Stimulated activated CD8-positive, alpha-beta memory T cell treated with anti-CD3 and anti-CD28 coated beads, Interleukin-12 subunit alpha, Interleukin-12 subunit beta, amount 100 ng/mL, for 4 hours (primary cell): ENCODE measurements around the gene NIN.

Source experiments
- DNase-seq: peaks from one replicate; pipeline ENCODE4 v3.0.0-alpha.2; 2020; ENCODE audit warnings: low read depth

The NIN gene, protein sequence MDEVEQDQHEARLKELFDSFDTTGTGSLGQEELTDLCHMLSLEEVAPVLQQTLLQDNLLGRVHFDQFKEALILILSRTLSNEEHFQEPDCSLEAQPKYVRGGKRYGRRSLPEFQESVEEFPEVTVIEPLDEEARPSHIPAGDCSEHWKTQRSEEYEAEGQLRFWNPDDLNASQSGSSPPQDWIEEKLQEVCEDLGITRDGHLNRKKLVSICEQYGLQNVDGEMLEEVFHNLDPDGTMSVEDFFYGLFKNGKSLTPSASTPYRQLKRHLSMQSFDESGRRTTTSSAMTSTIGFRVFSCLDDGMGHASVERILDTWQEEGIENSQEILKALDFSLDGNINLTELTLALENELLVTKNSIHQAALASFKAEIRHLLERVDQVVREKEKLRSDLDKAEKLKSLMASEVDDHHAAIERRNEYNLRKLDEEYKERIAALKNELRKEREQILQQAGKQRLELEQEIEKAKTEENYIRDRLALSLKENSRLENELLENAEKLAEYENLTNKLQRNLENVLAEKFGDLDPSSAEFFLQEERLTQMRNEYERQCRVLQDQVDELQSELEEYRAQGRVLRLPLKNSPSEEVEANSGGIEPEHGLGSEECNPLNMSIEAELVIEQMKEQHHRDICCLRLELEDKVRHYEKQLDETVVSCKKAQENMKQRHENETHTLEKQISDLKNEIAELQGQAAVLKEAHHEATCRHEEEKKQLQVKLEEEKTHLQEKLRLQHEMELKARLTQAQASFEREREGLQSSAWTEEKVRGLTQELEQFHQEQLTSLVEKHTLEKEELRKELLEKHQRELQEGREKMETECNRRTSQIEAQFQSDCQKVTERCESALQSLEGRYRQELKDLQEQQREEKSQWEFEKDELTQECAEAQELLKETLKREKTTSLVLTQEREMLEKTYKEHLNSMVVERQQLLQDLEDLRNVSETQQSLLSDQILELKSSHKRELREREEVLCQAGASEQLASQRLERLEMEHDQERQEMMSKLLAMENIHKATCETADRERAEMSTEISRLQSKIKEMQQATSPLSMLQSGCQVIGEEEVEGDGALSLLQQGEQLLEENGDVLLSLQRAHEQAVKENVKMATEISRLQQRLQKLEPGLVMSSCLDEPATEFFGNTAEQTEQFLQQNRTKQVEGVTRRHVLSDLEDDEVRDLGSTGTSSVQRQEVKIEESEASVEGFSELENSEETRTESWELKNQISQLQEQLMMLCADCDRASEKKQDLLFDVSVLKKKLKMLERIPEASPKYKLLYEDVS (N-terminal part only)

GRCh38 chr14:50830932-50831725, at the start of gene NIN:
Gene NIN, minus strand, starts transcription at chr14:50831162. Its CDS starts 9,106 bp downstream, at chr14:50822056.
- DNase-seq, result peak; percentile 64

GRCh38 chr14:50875359-50876070, 44.6 kb upstream of the NIN start:
- peak; percentile 21 for DNase-seq

DNA sequence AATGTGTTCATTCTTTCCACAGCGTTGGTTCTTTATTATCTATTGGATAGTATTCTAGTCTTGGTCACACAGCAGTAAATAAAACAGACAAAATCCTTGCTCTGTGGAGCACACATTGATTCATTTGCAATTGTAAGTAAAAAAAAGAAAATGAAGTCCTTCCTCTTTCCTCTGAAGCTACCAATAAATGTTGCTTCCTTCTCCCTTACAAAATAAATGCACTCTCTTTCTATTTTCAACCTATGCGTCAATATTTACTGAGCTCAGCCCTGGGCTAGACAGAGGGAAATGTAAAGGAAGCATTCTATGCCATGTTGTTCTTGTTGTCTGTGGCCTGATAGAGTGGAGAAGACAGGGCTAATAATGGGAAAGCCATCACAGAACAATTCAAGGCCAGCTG, 43.8 kb upstream of the NIN start:
- no peak for DNase-seq

GRCh38 chr14:50871914-50872732, 41.2 kb upstream of the NIN start, which contains the start of gene ABHD12B:
Gene ABHD12B, plus strand, starts transcription at chr14:50872053. Its CDS starts 122 bp downstream, at chr14:50872175.
- DNase-seq, result no peak

DNA sequence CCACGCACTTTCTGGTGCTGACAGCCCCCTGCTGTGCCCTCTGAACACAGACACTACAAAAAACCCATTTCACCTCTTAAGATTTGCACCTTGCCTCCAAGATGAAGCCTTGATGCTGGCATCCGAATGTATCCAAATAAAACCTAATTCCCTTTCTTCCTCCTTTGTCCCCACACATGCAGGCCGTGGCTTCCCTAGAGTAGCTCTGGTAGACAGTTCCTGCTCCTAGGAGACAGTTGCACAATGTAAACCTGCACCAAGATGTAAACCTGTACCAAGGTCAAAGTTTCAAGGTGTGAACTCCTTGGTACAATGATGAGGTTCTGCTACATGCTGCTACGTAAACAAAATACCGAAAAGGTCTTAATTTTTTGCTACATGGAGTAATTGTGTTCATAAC, 40.3 kb upstream of the NIN start:
- no peak for DNase-seq

- DNase-seq, result no peak
Measured at GRCh38 chr14:50865391-50866076, 34.6 kb upstream of the NIN start.

- no peak for DNase-seq
Measured at GRCh38 chr14:50864946-50865345, 34.0 kb upstream of the NIN start.

GRCh38 chr14:50864237-50864636, 33.3 kb upstream of the NIN start:
- DNase-seq, result no peak

- DNase-seq, result no peak
Measured at GRCh38 chr14:50862036-50862570, 31.1 kb upstream of the NIN start.

DNA sequence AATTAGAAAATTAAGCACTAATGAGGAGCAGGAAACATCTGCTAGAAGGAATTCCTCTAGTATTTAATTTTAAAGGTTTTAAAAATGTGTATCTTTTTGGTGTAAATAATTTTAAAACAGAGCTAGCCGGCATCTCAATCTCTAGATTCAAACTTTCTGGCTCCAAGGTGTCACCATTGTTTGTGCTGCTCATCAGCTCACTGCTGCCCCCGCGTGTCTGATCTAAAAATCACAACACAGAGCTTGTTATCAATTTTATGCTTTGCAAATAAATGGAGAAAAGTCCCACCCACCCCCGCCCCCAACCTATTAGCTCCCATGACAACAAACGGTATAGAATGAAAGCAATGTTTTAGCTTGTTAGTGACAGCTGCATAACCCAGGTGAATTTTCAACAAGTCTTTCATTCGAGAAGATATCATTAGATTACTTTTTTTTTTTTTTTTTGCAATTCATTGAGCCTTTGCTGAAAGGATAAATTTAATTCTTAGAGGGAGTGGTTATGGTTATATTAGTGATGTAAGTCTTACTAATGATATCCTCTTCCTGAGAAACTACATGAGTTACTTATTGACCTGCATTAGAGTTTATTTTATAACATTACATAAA, 29.6 kb upstream of the NIN start:
- peak; percentile 73 for DNase-seq

DNA sequence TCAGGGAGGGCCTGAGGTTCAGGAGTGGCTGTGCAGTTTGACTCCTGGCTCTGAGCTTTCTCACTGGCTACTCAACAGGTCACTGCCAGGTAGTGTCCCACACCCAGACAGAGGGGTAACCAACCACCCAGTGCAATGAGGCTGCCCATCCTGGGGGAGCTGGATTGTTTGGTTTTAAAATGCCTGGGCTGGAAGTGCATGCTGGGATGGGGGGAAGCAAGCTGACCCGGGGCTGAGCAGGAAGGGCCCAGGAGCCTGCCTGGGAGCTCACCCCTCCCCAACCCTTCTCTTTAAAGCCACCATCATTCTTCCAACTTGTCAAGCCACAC, 28.3 kb upstream of the NIN start:
- no peak for DNase-seq

DNA sequence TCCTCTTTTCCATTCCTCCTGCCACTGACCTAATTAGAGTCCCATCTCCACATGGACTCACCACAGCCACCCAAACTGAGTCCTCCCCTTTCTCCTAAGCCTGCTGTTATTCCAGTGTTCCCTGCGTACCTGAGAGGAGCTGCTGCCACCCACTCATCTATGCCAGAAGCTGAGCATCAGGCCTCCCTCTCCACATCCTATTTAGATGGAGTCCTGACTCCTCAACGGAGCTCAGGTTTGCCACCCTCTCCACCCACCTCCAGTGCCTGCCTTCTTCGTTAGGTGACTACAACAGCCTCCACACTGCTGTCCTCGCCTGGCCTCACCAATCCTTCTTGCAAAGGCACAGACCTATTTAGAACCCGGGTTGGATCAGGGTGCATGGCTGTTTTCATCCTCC, 25.7 kb upstream of the NIN start:
- DNase-seq, result no peak

DNA sequence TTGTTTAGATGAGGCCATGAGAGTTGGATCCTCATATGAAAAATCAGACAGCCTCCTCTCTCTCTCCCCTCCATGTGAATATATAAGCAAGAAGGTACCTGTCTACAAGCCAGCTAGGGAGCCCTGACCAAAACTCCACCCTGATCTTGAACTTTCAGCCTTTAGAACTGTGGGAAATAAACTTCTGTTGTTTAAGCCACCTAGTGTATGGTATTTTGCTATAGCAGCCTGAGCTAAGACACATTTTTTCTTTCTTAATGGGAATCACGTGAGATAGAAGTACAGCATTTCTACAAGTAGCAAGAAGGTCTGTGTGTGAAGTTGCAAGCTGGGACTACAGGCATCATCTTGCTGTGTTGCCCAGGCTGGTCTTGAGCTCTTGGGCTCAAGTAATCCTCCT, 24.6 kb upstream of the NIN start:
- DNase-seq, result no peak

DNA sequence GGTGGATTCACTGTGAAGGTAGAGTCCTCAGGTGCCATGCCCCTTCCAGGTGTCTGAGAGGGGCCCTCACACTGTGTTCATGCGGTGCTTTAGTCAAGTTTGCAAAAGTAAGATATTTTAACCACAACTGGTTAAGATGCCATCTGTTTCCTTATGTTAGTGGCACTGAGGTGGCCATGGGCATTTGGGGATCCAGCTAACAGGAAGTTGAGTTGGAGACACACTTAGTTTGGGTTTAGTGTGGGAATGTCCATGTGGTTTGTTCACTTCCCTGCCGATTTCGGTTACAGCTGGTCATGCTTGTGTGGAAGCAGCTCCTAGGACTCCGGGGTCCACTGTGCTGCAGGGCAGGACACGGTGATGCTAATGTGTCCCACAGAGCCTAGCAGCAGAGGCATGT, 23.6 kb upstream of the NIN start:
- no peak for DNase-seq

DNA sequence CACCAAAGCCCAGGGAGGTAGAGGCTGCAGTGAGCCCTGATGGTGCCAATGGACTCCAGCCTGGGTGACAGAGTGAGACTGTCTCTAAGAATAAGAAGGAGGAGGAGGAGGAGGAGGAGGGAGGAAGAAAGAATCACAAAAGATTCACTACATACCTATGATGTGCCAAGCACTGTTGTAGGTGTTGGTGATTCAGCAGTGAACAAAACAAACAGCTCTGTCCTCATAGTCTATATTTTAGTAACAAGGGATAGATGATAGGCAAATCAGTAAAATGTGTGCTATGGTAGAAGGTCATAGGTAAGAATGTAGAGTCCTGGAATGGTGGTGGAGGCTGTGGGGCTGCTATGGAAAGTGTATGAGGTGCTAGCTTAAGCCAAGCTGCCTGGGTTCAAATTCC, 22.9 kb upstream of the NIN start:
- no peak for DNase-seq

GRCh38 chr14:50846226-50846880, 15.4 kb upstream of the NIN start:
- no peak for DNase-seq

GRCh38 chr14:50845166-50845565, 14.2 kb upstream of the NIN start:
- DNase-seq, result no peak

DNA sequence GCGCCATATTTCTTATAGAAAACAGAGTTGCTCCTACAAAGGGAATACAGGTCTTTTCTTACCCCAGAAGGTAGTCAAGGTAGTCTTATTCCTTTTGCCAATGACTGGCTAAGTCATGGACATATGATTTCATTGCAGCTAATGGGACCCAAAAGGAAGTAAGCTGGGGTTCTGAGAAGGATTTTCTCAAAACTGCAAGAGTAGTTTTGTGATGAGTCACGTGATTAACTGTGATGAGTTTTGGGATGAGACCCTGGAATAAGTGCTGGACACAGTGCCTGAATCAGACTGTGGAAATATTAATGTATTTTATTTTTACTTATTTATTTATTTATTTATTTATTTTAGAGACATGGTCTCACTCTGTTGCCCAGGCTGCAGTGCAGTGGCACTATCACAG, 13.4 kb upstream of the NIN start:
- no peak for DNase-seq
